Right hindlimb (tissue), 1 donor: ENCODE data around the gene PYGL.

Experiments
- DNase-seq: peaks from one replicate; pipeline ENCODE4 v3.0.0-alpha.2; 2018

The PYGL gene

DNA sequence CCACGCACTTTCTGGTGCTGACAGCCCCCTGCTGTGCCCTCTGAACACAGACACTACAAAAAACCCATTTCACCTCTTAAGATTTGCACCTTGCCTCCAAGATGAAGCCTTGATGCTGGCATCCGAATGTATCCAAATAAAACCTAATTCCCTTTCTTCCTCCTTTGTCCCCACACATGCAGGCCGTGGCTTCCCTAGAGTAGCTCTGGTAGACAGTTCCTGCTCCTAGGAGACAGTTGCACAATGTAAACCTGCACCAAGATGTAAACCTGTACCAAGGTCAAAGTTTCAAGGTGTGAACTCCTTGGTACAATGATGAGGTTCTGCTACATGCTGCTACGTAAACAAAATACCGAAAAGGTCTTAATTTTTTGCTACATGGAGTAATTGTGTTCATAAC lies 73.1 kb downstream of the PYGL start:
- DNase-seq, result no peak

DNA sequence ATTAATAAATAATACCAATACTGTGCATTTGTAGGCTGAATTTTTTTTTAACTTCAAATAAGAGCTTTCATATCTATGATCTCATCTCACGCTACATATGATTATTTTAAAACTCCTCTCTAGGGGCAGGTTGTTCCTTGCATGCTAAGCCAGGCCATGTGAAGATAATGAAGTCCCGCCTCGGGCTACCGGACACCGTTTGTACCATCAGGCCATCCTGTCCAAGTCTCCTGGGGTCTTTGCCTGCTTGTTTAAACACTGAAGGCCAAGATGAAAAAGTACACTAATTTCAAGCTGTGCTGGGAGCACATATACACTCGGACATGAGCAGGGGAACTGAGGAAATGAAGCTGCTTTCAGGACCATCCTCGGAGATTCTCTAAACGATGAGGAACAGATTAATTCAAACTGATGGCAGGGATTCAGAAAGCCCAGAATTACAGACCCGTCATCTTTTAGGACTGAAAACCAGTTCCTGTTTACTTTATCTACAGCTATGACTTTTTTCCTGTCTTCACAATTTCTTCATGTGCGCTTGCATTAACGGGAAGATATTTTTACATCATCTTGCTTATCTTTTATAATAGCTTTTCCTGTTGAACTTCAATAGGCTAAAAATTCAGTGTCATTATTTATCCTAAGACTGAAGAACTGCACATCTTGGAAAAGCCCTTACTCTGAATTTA lies 78.7 kb downstream of the PYGL start:
- no peak for DNase-seq

DNA sequence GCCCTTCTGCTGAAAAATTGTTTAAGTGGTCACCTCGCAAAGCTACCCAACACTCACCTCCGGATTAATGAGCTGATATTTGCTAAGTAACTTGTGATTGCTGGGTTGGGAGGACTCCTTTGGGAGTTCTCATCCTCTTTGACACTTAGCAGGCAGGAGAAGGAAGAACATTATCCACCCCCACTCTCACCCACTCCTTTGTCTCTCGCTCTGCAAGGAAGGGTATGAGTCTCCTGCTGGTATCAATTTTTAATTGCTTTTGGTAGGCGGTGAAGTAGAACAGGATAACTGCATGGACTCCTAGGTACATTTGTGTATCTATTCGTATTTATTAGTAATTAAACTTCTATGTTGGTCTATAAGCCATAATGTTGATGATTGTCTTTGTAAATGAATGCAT lies 79.3 kb downstream of the PYGL start:
- DNase-seq, result no peak

DNA sequence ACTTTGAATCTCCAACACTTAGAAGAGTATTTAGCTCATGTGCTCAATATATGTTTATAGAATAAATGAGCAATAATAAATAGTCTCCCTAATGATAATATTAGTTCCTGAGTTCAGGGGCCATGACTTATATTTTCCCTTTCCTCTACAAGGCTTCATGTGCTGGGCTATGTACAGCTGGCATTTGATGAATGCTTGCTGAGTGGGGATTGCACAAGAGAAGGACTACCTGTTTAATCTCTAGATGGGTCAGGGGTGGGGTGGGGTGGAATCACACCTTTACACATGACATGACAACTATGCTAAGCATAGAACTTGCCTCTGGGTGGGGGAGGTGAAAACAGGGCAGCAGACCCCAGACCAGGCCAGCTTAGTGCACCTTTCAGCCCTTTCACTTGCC lies 80.0 kb downstream of the PYGL start:
- DNase-seq, result no peak

DNA sequence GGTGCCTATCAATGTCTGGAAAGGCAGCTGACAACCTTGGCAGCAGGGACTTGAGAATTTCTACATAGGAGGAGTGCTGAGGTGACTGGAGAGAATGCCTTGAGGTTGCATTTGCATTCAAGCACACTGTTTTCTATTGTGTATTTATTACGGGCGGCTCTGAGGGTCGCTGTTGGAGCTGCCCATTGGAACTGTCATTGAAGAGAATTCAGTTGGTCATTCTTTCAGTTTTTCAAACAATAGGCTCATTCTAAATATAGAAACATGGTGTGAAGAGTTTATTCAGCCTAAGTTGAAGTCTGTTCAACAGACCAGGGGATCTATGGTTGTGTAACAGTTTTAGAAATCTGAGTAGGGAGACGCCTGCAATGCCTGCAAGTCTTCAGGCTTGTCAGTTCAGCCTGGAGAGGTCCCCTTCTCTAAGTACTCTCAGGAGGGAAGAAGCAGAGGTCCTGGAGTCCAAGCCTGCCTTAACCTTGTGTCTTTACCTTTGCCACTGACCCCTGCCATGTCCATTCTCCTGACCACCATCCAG lies 82.2 kb downstream of the PYGL start:
- no peak for DNase-seq

DNA sequence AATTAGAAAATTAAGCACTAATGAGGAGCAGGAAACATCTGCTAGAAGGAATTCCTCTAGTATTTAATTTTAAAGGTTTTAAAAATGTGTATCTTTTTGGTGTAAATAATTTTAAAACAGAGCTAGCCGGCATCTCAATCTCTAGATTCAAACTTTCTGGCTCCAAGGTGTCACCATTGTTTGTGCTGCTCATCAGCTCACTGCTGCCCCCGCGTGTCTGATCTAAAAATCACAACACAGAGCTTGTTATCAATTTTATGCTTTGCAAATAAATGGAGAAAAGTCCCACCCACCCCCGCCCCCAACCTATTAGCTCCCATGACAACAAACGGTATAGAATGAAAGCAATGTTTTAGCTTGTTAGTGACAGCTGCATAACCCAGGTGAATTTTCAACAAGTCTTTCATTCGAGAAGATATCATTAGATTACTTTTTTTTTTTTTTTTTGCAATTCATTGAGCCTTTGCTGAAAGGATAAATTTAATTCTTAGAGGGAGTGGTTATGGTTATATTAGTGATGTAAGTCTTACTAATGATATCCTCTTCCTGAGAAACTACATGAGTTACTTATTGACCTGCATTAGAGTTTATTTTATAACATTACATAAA lies 83.7 kb downstream of the PYGL start:
- DNase-seq, result peak; percentile 90

DNA sequence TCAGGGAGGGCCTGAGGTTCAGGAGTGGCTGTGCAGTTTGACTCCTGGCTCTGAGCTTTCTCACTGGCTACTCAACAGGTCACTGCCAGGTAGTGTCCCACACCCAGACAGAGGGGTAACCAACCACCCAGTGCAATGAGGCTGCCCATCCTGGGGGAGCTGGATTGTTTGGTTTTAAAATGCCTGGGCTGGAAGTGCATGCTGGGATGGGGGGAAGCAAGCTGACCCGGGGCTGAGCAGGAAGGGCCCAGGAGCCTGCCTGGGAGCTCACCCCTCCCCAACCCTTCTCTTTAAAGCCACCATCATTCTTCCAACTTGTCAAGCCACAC lies 85.0 kb downstream of the PYGL start:
- DNase-seq, result no peak

DNA sequence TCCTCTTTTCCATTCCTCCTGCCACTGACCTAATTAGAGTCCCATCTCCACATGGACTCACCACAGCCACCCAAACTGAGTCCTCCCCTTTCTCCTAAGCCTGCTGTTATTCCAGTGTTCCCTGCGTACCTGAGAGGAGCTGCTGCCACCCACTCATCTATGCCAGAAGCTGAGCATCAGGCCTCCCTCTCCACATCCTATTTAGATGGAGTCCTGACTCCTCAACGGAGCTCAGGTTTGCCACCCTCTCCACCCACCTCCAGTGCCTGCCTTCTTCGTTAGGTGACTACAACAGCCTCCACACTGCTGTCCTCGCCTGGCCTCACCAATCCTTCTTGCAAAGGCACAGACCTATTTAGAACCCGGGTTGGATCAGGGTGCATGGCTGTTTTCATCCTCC lies 87.6 kb downstream of the PYGL start:
- no peak for DNase-seq

DNA sequence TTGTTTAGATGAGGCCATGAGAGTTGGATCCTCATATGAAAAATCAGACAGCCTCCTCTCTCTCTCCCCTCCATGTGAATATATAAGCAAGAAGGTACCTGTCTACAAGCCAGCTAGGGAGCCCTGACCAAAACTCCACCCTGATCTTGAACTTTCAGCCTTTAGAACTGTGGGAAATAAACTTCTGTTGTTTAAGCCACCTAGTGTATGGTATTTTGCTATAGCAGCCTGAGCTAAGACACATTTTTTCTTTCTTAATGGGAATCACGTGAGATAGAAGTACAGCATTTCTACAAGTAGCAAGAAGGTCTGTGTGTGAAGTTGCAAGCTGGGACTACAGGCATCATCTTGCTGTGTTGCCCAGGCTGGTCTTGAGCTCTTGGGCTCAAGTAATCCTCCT lies 88.7 kb downstream of the PYGL start:
- DNase-seq, result no peak
